HG03378 (cell line): Measurements from ENCODE around the gene RPP25L.

Experiments used
- ATAC-seq: cut with Tn5 transposase; IDR thresholded peaks from one replicate; pipeline ENCODE4 v1.9.1; 2021; ENCODE audit warnings: mild to moderate bottlenecking, moderate library complexity; ENCODE audit not compliant: unreplicated experiment

RPP25L gene

GRCh38 chr9:34588671-34589635 lies 22.9 kb downstream of the RPP25L start:
- ATAC-seq = no peak

- ATAC-seq = no peak
These were observed 24.6 kb downstream of the RPP25L start for GRCh38 chr9:34587271-34587670.

- ATAC-seq = no peak
These were observed 25.8 kb downstream of the RPP25L start for GRCh38 chr9:34585946-34586669.

GRCh38 chr9:34584970-34585369 lies 26.9 kb downstream of the RPP25L start:
- no peak for ATAC-seq

GRCh38 chr9:34582787-34583186 lies 29.1 kb downstream of the RPP25L start:
- no peak for ATAC-seq

- ATAC-seq = no peak
These were observed 30.6 kb downstream of the RPP25L start for GRCh38 chr9:34581318-34581717.

GRCh38 chr9:34580358-34580757 lies 31.5 kb downstream of the RPP25L start:
- ATAC-seq = no peak

- no peak for ATAC-seq
These were observed 32.1 kb downstream of the RPP25L start for GRCh38 chr9:34579808-34580163.

GRCh38 chr9:34579104-34579807 lies 32.6 kb downstream of the RPP25L start:
- no peak for ATAC-seq

GRCh38 chr9:34578241-34579103 lies 33.4 kb downstream of the RPP25L start:
- ATAC-seq = no peak

GRCh38 chr9:34577400-34578240 lies 34.3 kb downstream of the RPP25L start:
- ATAC-seq = no peak

- ATAC-seq = no peak
These were observed 35.1 kb downstream of the RPP25L start for GRCh38 chr9:34576597-34577399.

- ATAC-seq = no peak
These were observed 35.9 kb downstream of the RPP25L start for GRCh38 chr9:34575862-34576596.

- no peak for ATAC-seq
These were observed 36.7 kb downstream of the RPP25L start for GRCh38 chr9:34575241-34575640.

- ATAC-seq = no peak
These were observed 37.3 kb downstream of the RPP25L start for GRCh38 chr9:34574571-34574970.

GRCh38 chr9:34573599-34574325 lies 38.1 kb downstream of the RPP25L start:
- no peak for ATAC-seq

GRCh38 chr9:34572628-34573027 lies 39.3 kb downstream of the RPP25L start:
- no peak for ATAC-seq
